ENCODE measurements around the gene EFS.

Gene EFS

GRCh38 chr14:23409966-23410635 lies 45.1 kb upstream of the EFS start:
- Histone ChIP-seq H3K4me2 (no peak overlapping the region), H2AFZ (ENCODE audit: low read depth) (no peak overlapping the region), H3K27me3 (ENCODE audit: insufficient read depth, low read depth) (peaks cover 25% of the 10 kb centered on the region; the same call in 1 of the 2 replicates), H3K9ac (no peak overlapping the region), H4K20me1 (ENCODE audit: insufficient read depth) (no peaks in the 10 kb centered on the region), H3K36me3 (ENCODE audit: insufficient read depth) (no peaks in the 10 kb centered on the region), H3K79me2 (ENCODE audit: insufficient read depth, low read depth) (no peaks in the 10 kb centered on the region), H3K27ac (no peak overlapping the region), H3K4me3 (IDR thresholded peaks at IDR 0.05; ENCODE audit: insufficient read depth, low read depth, low read length) (no peak overlapping the region), H3K4me1 (ENCODE audit: low read depth, poor library complexity, severe bottlenecking) (no peaks in the 10 kb centered on the region)
- TF ChIP-seq, protein P1, sequence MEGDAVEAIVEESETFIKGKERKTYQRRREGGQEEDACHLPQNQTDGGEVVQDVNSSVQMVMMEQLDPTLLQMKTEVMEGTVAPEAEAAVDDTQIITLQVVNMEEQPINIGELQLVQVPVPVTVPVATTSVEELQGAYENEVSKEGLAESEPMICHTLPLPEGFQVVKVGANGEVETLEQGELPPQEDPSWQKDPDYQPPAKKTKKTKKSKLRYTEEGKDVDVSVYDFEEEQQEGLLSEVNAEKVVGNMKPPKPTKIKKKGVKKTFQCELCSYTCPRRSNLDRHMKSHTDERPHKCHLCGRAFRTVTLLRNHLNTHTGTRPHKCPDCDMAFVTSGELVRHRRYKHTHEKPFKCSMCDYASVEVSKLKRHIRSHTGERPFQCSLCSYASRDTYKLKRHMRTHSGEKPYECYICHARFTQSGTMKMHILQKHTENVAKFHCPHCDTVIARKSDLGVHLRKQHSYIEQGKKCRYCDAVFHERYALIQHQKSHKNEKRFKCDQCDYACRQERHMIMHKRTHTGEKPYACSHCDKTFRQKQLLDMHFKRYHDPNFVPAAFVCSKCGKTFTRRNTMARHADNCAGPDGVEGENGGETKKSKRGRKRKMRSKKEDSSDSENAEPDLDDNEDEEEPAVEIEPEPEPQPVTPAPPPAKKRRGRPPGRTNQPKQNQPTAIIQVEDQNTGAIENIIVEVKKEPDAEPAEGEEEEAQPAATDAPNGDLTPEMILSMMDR (conservative IDR thresholded peaks at IDR 0.05; ENCODE audit: low read depth, low read length): no peak

GRCh38 chr14:23409475-23409874 lies 44.5 kb upstream of the EFS start:
- no peak overlapping the region for H3K4me3 ChIP-seq (IDR thresholded peaks at IDR 0.05; ENCODE audit: insufficient read depth, low read depth, low read length)
- no peak overlapping the region for H2AFZ ChIP-seq (ENCODE audit: low read depth)
- TF ChIP-seq, protein P1 (conservative IDR thresholded peaks at IDR 0.05; ENCODE audit: low read depth, low read length): no peak
- no peak overlapping the region for H3K27ac ChIP-seq
- H3K4me1 ChIP-seq (ENCODE audit: low read depth, poor library complexity, severe bottlenecking): no peaks in the 10 kb centered on the region
- H3K27me3 ChIP-seq (ENCODE audit: insufficient read depth, low read depth): peaks cover 25% of the 10 kb centered on the region; the same call in 1 of the 2 replicates
- H3K36me3 ChIP-seq (ENCODE audit: insufficient read depth): no peaks in the 10 kb centered on the region
- H3K4me2 ChIP-seq: no peak overlapping the region
- no peak overlapping the region for H3K9ac ChIP-seq
- no peaks in the 10 kb centered on the region for H3K79me2 ChIP-seq (ENCODE audit: insufficient read depth, low read depth)
- no peaks in the 10 kb centered on the region for H4K20me1 ChIP-seq (ENCODE audit: insufficient read depth)

DNA sequence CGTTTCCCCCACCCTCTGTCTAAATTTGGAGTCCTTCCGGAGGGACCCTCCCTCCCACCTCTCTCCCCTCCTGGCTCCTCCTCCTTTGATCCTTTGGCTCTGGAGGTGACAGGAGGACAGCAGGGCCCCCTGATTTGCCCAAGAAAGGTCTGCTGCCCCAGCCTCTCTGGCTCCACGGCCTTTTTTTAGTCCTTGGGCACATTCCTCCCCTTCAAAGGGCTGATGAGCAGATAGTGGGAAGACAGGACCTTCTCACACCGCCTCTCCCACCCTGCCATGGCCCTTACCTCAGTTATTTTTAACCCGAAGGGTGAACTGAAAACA lies 43.3 kb upstream of the EFS start:
- H4K20me1 ChIP-seq (ENCODE audit: insufficient read depth): no peaks in the 10 kb centered on the region
- peaks cover 31% of the 10 kb centered on the region; the same call in 1 of the 2 replicates for H3K27me3 ChIP-seq (ENCODE audit: insufficient read depth, low read depth)
- TF ChIP-seq, protein P1 (conservative IDR thresholded peaks at IDR 0.05; ENCODE audit: low read depth, low read length): no peak
- H3K27ac ChIP-seq: no peak overlapping the region
- H3K4me1 ChIP-seq (ENCODE audit: low read depth, poor library complexity, severe bottlenecking): no peaks in the 10 kb centered on the region
- no peak overlapping the region for H3K4me2 ChIP-seq
- no peaks in the 10 kb centered on the region for H3K79me2 ChIP-seq (ENCODE audit: insufficient read depth, low read depth)
- H2AFZ ChIP-seq (ENCODE audit: low read depth): no peak overlapping the region
- H3K9ac ChIP-seq: no peak overlapping the region
- H3K4me3 ChIP-seq (IDR thresholded peaks at IDR 0.05; ENCODE audit: insufficient read depth, low read depth, low read length): no peak overlapping the region
- H3K36me3 ChIP-seq (ENCODE audit: insufficient read depth): no peaks in the 10 kb centered on the region

DNA sequence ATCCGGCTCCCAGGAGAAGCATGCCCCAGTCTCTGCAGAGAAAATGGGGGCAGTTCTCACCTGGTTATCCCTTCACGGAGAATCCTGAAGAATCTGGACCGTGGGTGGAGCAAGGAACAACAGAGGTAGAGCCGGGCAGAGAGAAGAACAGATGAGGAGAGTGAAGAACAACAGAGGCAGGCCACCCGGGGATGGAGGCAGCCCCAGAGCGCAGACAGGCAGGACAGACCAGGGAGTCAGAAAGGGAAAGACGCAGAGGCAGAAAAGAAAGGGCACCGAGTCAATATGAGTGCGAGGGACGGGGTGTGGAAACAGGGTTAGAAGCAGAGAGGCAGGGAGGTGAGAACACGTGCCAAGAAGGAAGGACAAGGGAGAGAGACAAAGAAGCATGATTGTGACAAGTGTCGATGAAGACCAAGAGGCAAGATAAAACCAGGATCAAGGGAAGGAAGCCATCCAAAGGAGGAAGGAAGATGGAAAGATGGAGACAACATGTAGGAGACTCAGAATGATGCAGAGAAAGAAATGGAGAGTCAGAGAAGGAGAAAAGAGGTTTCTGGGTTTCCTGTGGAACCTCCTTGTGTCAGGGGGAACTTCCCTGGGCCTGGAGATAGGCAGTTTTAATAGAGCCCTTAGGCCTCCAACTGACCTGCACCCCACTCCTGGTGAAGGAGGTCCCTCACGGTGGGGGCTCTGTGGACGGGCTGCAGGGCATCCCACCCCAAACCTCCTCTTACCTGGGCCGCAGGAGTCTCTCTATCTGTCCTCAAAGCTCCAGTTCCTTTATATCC lies 42.7 kb upstream of the EFS start, which contains the start of gene MYH6:
TSS of gene MYH6 (minus strand) at position 758 of the 791 bp plus-strand sequence. CDS start 1,050 bp downstream, outside the sequence.
- Histone ChIP-seq H3K79me2 (ENCODE audit: insufficient read depth, low read depth) (no peaks in the 10 kb centered on the region), H3K27me3 (ENCODE audit: insufficient read depth, low read depth) (peaks cover 33% of the 10 kb centered on the region; the same call in 1 of the 2 replicates), H3K4me1 (ENCODE audit: low read depth, poor library complexity, severe bottlenecking) (no peaks in the 10 kb centered on the region), H3K4me2 (no peak within 1 kb of the TSS), H3K36me3 (ENCODE audit: insufficient read depth) (no peaks in the 10 kb centered on the region), H4K20me1 (ENCODE audit: insufficient read depth) (no peaks in the 10 kb centered on the region), H3K9ac (no peak within 1 kb of the TSS), H2AFZ (ENCODE audit: low read depth) (no peak within 1 kb of the TSS), H3K27ac (no peak within 1 kb of the TSS), H3K4me3 (IDR thresholded peaks at IDR 0.05; ENCODE audit: insufficient read depth, low read depth, low read length) (no peak within 1 kb of the TSS)
- TF ChIP-seq, protein P1 (conservative IDR thresholded peaks at IDR 0.05; ENCODE audit: low read depth, low read length): no peak
